Neural cell (in vitro differentiated cells): Measurements from ENCODE around the gene TRPM8.

Experiments used
- CTCF ChIP-seq: fragments of 450-650 bp; IDR thresholded peaks from 2 replicates; pipeline ENCODE4 v1.5.1; 2014; ENCODE audit warnings: antibody characterized with exemption, mild to moderate bottlenecking, moderate library complexity; ENCODE audit not compliant: poor library complexity, severe bottlenecking
- EP300 ChIP-seq: fragments of 450-650 bp; conservative IDR thresholded peaks from 2 replicates; pipeline ENCODE4 v1.6.1; 2014; ENCODE audit warnings: antibody characterized with exemption, mild to moderate bottlenecking, moderate library complexity; ENCODE audit not compliant: poor library complexity, severe bottlenecking
- EZH2 ChIP-seq: fragments of 200-600, 300-800 bp; shearing (Covaris generic), sonication (generic); IDR thresholded peaks from 2 replicates; pipeline ENCODE4 v1.6.1; 2014; ENCODE audit warnings: antibody characterized with exemption, low read length, borderline replicate concordance, mild to moderate bottlenecking; ENCODE audit not compliant: insufficient read depth, poor library complexity, severe bottlenecking
- MXI1 ChIP-seq: fragments of 450-650 bp; conservative IDR thresholded peaks from 2 replicates; pipeline ENCODE4 v1.6.1; 2014; ENCODE audit warnings: antibody characterized with exemption, mild to moderate bottlenecking; ENCODE audit not compliant: poor library complexity, severe bottlenecking
- POLR2AphosphoS5 ChIP-seq: IDR thresholded peaks from 2 replicates; pipeline ENCODE4 v1.6.1; 2012
- RAD21 ChIP-seq: fragments of 450-650 bp; conservative IDR thresholded peaks from 2 replicates; pipeline ENCODE4 v1.6.1; 2014; ENCODE audit warnings: antibody characterized with exemption, mild to moderate bottlenecking, moderate library complexity
- REST ChIP-seq: IDR thresholded peaks from 2 replicates; pipeline ENCODE4 v1.6.1; 2012; ENCODE audit warnings: borderline replicate concordance
- SMC3 ChIP-seq: fragments of 450-650 bp; conservative IDR thresholded peaks from 2 replicates; pipeline ENCODE4 v1.6.1; 2014; ENCODE audit warnings: antibody characterized with exemption, mild to moderate bottlenecking, moderate library complexity; ENCODE audit not compliant: poor library complexity
- TAF1 ChIP-seq: IDR thresholded peaks from 2 replicates; pipeline ENCODE4 v1.6.1; 2012; ENCODE audit warnings: low read depth

- TF ChIP-seq CTCF (no peak), REST (no peak), MXI1 (no peak), POLR2AphosphoS5 (no peak), RAD21 (no peak), EP300 (no peak), EZH2 (no peak), TAF1 (no peak), SMC3 (no peak)
Measured at GRCh38 chr2:233925402-233925801, 8.2 kb downstream of the TRPM8 start.
